A673 (cell line): ENCODE results near the gene EXOG. TPM values are rescaled to one million over a fixed set of nuclear protein-coding genes. Genes with fewer than 3 reads are reported as not detected.

Source experiments
- BruUV-seq: library from RNA; stranded (reverse); fragments of 400-500 nt; replicated peaks from 2 replicates; lab custom pipeline; 2021; lab: Mats Ljungman, UMichigan
- CTCF ChIA-PET: fragments of 300-600 bp; sonication (Branson Sonifier 250); formaldehyde crosslinking; loops from one replicate; lab custom pipeline; 2022; ENCODE audit warnings: antibody characterized with exemption; lab: Charles Lee
- POLR2A ChIA-PET: fragments of 300-600 bp; sonication (Branson Sonifier 250); formaldehyde crosslinking; loops from one replicate; lab custom pipeline; 2022; ENCODE audit warnings: antibody characterized with exemption; ENCODE audit not compliant: low non-redundant PET; lab: Charles Lee
- DNase-seq: peaks from one replicate; pipeline ENCODE4 v3.0.0-alpha.2; 2015; ENCODE audit warnings: low spot score
- H3K27ac ChIP-seq: fragments of 200-600 bp; sonication (generic); 2 replicates; pipeline ENCODE4 v1.5.1; 2016; ENCODE audit warnings: mixed run types, low read depth, mild to moderate bottlenecking, mixed read lengths, antibody characterized with exemption, low read length; ENCODE audit not compliant: poor library complexity, severe bottlenecking
- H3K27me3 ChIP-seq: fragments of 200-600 bp; sonication (generic); replicated peaks from 2 replicates; pipeline ENCODE4 v1.6.1; 2017; ENCODE audit warnings: mixed run types, low read depth, mild to moderate bottlenecking, mixed read lengths, antibody characterized with exemption, low read length; ENCODE audit not compliant: insufficient read depth, poor library complexity
- H3K36me3 ChIP-seq: fragments of 200-600 bp; sonication (generic); 2 replicates; pipeline ENCODE4 v1.6.1; 2016; ENCODE audit warnings: mixed run types, mild to moderate bottlenecking, mixed read lengths, antibody characterized with exemption, low read length; ENCODE audit not compliant: insufficient read depth, poor library complexity, severe bottlenecking
- H3K4me1 ChIP-seq: fragments of 200-600 bp; sonication (generic); 2 replicates; pipeline ENCODE4 v1.6.1; 2017; ENCODE audit warnings: mixed run types, mild to moderate bottlenecking, mixed read lengths, antibody characterized with exemption, low read length; ENCODE audit not compliant: insufficient read depth, poor library complexity, severe bottlenecking
- H3K4me3 ChIP-seq: fragments of 200-600 bp; sonication (generic); 2 replicates; pipeline ENCODE4 v1.5.1; 2016; ENCODE audit warnings: low read depth, mixed run types, mild to moderate bottlenecking, mixed read lengths, low read length; ENCODE audit not compliant: poor library complexity, severe bottlenecking
- H3K9me3 ChIP-seq: fragments of 200-600 bp; sonication (generic); 2 replicates; pipeline ENCODE4 v1.6.1; 2016; ENCODE audit warnings: mixed run types, low read depth, mild to moderate bottlenecking, mixed read lengths, antibody characterized with exemption, low read length; ENCODE audit not compliant: poor library complexity, severe bottlenecking
- EZH2 ChIP-seq: fragments of 200-600 bp; sonication (generic); IDR thresholded peaks from 2 replicates; pipeline ENCODE4 v1.6.1; 2017; ENCODE audit warnings: borderline replicate concordance, low read depth, mild to moderate bottlenecking, mixed read lengths, antibody characterized with exemption, low read length; ENCODE audit not compliant: poor library complexity, severe bottlenecking
- intact Hi-C: fragments of 100-400 bp; cut with micrococcal nuclease; formaldehyde crosslinking; loops from one replicate; pipeline ENCODE4 v1.10.0; 2022; ENCODE audit not compliant: unreplicated experiment
- total RNA-seq: library from RNA; stranded (reverse); gene quantifications from 2 replicates; pipeline ENCODE4 v1.2.3, GENCODE V29; 2021
- TF ChIP-seq, protein P1 (sequence below): fragments of 300-800, 200-600 bp; sonication (generic); conservative IDR thresholded peaks from 2 replicates; pipeline ENCODE4 v1.5.1; 2017; ENCODE audit warnings: low read depth, mild to moderate bottlenecking, antibody characterized with exemption, low read length, moderate library complexity, mixed read lengths

Gene EXOG
- total RNA-seq, 1 experiment from 2014 or later: 12.4 TPM

DNA sequence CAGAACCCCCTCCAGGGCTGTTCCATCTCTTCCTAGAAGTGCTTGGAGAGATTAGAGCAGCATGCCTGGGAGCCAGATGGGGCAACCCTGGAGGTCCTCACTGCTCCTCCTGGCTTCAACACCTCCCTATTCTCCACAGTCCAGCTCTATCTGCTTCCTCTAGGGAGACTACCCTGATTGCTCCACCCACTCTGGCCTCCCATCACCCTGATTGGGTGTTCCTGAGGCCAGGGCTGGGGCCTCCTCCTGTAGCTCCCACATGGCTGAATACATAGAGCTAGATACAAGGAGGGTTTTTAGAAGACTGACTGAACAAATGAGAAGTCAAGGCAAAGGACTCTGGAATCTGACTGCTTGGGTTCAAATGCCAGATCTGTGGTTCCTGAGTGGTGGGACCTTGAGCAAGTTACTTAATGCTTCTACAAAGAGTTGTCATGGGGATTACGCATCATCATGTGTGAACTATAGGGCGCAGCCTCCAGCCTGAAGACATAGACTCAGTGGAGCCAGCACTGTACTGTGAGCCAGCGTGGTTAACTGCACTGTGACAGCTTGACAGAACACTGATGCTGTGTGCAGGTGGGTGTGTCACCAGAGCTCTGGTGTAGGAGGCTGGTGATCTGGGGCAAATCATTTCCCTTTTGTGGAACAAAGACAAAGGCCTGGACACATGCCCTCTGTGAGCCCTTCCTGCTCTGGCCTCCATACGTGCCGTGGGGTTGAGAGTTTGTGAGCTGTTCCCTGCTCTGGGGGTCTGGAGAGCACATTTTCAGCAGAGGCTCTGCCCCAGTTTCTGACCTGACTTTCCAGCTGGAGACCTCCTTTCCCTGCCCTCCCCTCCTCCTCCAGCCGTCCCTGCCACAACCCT lies 78.5 kb downstream of the EXOG start:
- ChIA-PET CTCF (no interaction called here), POLR2A (no interaction called here)
- intact Hi-C loops: no loop called here
- DNase-seq: no peak
- H3K9me3 ChIP-seq: no peaks in the 10 kb centered on the region
- H3K27me3 ChIP-seq: no peaks in the 10 kb centered on the region
- H3K36me3 ChIP-seq: no peaks in the 10 kb centered on the region
- H3K4me1 ChIP-seq: no peaks in the 10 kb centered on the region
- TF ChIP-seq, protein P1, sequence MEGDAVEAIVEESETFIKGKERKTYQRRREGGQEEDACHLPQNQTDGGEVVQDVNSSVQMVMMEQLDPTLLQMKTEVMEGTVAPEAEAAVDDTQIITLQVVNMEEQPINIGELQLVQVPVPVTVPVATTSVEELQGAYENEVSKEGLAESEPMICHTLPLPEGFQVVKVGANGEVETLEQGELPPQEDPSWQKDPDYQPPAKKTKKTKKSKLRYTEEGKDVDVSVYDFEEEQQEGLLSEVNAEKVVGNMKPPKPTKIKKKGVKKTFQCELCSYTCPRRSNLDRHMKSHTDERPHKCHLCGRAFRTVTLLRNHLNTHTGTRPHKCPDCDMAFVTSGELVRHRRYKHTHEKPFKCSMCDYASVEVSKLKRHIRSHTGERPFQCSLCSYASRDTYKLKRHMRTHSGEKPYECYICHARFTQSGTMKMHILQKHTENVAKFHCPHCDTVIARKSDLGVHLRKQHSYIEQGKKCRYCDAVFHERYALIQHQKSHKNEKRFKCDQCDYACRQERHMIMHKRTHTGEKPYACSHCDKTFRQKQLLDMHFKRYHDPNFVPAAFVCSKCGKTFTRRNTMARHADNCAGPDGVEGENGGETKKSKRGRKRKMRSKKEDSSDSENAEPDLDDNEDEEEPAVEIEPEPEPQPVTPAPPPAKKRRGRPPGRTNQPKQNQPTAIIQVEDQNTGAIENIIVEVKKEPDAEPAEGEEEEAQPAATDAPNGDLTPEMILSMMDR: no peak
- TF ChIP-seq EZH2: no peak
- BruUV-seq: no TSS peak
- H3K4me3 ChIP-seq: no peak overlapping the region
- H3K27ac ChIP-seq: no peak overlapping the region

GRCh38 chr3:38575279-38575843 lies 79.2 kb downstream of the EXOG start:
- Histone ChIP-seq H3K36me3 (no peaks in the 10 kb centered on the region), H3K9me3 (no peaks in the 10 kb centered on the region), H3K27me3 (no peaks in the 10 kb centered on the region), H3K4me1 (no peaks in the 10 kb centered on the region), H3K4me3 (no peak overlapping the region), H3K27ac (no peak overlapping the region)
- TF ChIP-seq, protein P1: no peak
- CTCF ChIA-PET: no interaction called here
- POLR2A ChIA-PET: no interaction called here
- intact Hi-C loops: no loop called here
- no peak for DNase-seq
- BruUV-seq: no TSS peak

Other genes with a start within 250 kb of the EXOG start
- gene SLC22A13, start 230.5 kb upstream of the EXOG start, total RNA-seq: 0.66 and 1.1 TPM in 2 replicates
- 0.22 and 0.26 TPM in 2 replicates for gene SLC22A14, start 214.0 kb upstream of the EXOG start, total RNA-seq
- gene XYLB, start 149.6 kb upstream of the EXOG start, total RNA-seq: 3.6 and 4.7 TPM in 2 replicates
- 6.4 and 9.2 TPM in 2 replicates for gene ACVR2B, start 42.5 kb upstream of the EXOG start, total RNA-seq
- 0.54 and 1.0 TPM in 2 replicates for gene SCN5A, start 153.3 kb downstream of the EXOG start, total RNA-seq